Activated naive CD4-positive, alpha-beta T cell treated with anti-CD3 and anti-CD28 coated beads, Interleukin-2, amount 50 U/mL, for 24 hours (primary cell): Measurements from ENCODE around the gene TIMP1.

ENCODE experiments used
- H3K27ac Mint-ChIP-seq: one replicate; pipeline ENCODE4 v1.8.0; 2021; ENCODE audit warnings: mild to moderate bottlenecking, mixed read lengths
- H3K27me3 Mint-ChIP-seq: one replicate; pipeline ENCODE4 v1.8.0; 2021; ENCODE audit warnings: mixed read lengths
- H3K36me3 Mint-ChIP-seq: one replicate; pipeline ENCODE4 v1.8.0; 2021; ENCODE audit warnings: mixed read lengths
- H3K4me1 Mint-ChIP-seq: one replicate; pipeline ENCODE4 v1.8.0; 2021; ENCODE audit warnings: mixed read lengths
- H3K4me3 Mint-ChIP-seq: one replicate; pipeline ENCODE4 v1.8.0; 2021; ENCODE audit warnings: mild to moderate bottlenecking, mixed read lengths
- H3K9me3 Mint-ChIP-seq: one replicate; pipeline ENCODE4 v1.8.0; 2021; ENCODE audit warnings: mixed read lengths

Gene TIMP1

DNA sequence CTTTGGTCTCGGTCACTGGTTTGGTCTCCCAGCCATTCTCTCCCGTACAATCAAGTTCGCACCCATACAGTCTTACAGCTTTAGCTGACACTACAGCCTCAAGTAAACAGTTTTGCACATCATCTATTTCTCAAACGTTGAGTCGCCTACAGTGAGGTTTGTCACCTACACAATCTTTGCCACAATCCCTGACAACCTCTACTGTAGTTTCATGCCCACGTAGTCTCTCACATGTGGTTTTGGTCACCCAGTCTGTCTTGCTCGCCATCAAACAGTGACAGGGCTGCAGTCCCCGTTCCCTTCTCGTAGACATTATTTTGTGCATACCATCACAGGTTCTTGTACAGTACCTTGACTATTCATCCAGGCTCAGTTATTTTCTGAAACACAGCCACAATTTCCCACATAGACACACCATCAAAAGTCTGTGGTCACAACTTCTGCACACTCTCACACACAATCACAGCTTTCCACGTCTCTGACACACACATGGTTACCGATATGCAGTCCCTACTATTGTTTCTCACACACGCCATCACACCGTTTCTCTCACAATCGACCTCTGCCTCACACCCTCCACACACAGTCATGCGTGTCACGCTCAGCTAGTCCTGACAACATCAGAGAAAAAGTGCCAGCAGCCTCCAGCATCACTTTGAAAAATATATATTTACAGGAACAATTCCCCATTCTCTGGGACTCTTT, 52.8 kb downstream of the TIMP1 start:
- H3K36me3 Mint-ChIP-seq, result peaks cover 12% of the 10 kb centered on the region
- peaks cover 28% of the 10 kb centered on the region for H3K4me1 Mint-ChIP-seq
- H3K9me3 Mint-ChIP-seq, result no peaks in the 10 kb centered on the region
- H3K4me3 Mint-ChIP-seq, result no peak overlapping the region
- no peaks in the 10 kb centered on the region for H3K27me3 Mint-ChIP-seq
- no peak overlapping the region for H3K27ac Mint-ChIP-seq
